HG02938 (cell line): ENCODE results near the gene C8B.

ENCODE experiments used
- ATAC-seq: cut with Tn5 transposase; IDR thresholded peaks from one replicate; pipeline ENCODE4 v1.9.1; 2021; ENCODE audit warnings: mild to moderate bottlenecking, moderate library complexity; ENCODE audit not compliant: unreplicated experiment

Gene C8B

GRCh38 chr1:56973923-56974742, 8.3 kb upstream of the C8B start:
- no peak for ATAC-seq

GRCh38 chr1:56972976-56973375, 7.2 kb upstream of the C8B start:
- ATAC-seq = no peak

- no peak for ATAC-seq
These were observed 4.5 kb upstream of the C8B start for GRCh38 chr1:56970280-56970679.

GRCh38 chr1:56968878-56969495, 3.2 kb upstream of the C8B start:
- no peak for ATAC-seq

- no peak for ATAC-seq
These were observed 2.4 kb upstream of the C8B start for GRCh38 chr1:56967900-56968832.

GRCh38 chr1:56967355-56967754, 1.5 kb upstream of the C8B start:
- ATAC-seq = no peak

- no peak for ATAC-seq
These were observed 834 bp upstream of the C8B start for GRCh38 chr1:56966698-56966999.

GRCh38 chr1:56965191-56965590, 624 bp downstream of the C8B start:
- ATAC-seq = no peak

- ATAC-seq = no peak
These were observed 1.3 kb downstream of the C8B start for GRCh38 chr1:56964349-56965017.

GRCh38 chr1:56963667-56964066, 2.1 kb downstream of the C8B start:
- no peak for ATAC-seq

- no peak for ATAC-seq
These were observed 4.4 kb downstream of the C8B start for GRCh38 chr1:56961426-56961825.

- no peak for ATAC-seq
These were observed 7.3 kb downstream of the C8B start for GRCh38 chr1:56958526-56958925.

GRCh38 chr1:56957931-56958330, 7.9 kb downstream of the C8B start:
- ATAC-seq = no peak

GRCh38 chr1:56954664-56955063, 11.2 kb downstream of the C8B start:
- no peak for ATAC-seq

GRCh38 chr1:56953386-56953785, 12.4 kb downstream of the C8B start:
- no peak for ATAC-seq

- no peak for ATAC-seq
These were observed 13.3 kb downstream of the C8B start for GRCh38 chr1:56952501-56952900.

- no peak for ATAC-seq
These were observed 17.3 kb downstream of the C8B start for GRCh38 chr1:56948403-56949023.

- ATAC-seq = no peak
These were observed 25.8 kb downstream of the C8B start for GRCh38 chr1:56940039-56940438.

GRCh38 chr1:56939209-56939608, 26.6 kb downstream of the C8B start:
- ATAC-seq = no peak

GRCh38 chr1:56938646-56939045, 27.2 kb downstream of the C8B start:
- ATAC-seq = no peak
